Measurements from ENCODE around the gene CHST11. TPM values are rescaled to one million over a fixed set of nuclear protein-coding genes. Genes with fewer than 3 reads are reported as not detected.

Gene CHST11
- polyA plus RNA-seq, 3 donors = 7.0 to 8.0 (median 7.5) TPM

DNA sequence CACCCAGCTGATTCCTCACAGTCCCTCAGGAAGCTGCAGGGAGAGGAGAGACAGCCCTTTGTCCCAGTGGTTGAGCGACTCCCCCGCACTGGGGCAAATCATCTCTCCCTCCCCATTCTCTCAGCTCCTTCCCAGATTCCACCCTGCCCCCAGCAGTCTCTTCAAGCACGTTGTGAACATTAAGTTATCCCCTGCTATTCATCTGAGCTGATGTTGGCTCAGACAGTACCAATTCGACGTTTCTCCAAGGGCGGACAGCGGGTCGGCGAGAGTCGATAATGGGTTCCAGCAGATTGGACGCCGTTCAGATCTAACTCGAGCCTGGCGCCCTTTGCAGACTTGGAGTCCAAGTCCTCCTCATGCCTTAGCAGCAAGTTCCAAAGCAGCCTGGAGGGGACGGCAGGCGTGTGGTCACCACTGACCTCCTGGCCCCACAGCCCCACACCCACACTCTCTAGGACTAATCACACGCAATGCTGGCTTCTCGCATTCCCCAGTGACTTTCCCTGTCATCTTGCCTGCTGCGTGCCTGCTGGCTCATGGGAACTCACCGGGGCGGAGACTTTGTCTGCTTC is 245.9 kb downstream of the CHST11 start:
- DNase-seq (ENCODE audit: extremely low read depth in 1 of 11, low read depth in 9 of 11, low spot score in 4 of 11) = no peak

DNA sequence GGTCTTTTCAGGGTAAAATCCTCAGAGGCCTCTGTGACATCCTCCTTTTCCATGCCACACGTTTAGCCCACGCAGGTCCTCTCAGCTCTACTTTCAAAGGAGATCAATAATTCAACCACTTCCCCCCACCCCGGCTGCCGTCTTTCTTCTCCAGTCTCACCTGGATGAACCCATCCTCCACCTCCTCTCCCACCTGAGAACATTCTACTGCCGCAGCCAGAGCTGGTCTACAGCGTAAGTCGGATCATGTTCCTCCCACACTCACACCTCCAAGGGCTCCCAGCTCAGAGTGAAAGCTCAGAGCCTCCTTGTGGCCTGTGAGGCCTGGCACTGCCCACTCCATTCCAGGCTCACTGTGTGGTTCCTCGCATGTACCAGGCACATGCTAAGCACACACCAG is 246.6 kb downstream of the CHST11 start:
- DNase-seq (ENCODE audit: extremely low read depth in 1 of 11, low read depth in 9 of 11, low spot score in 4 of 11) = no peak

DNA sequence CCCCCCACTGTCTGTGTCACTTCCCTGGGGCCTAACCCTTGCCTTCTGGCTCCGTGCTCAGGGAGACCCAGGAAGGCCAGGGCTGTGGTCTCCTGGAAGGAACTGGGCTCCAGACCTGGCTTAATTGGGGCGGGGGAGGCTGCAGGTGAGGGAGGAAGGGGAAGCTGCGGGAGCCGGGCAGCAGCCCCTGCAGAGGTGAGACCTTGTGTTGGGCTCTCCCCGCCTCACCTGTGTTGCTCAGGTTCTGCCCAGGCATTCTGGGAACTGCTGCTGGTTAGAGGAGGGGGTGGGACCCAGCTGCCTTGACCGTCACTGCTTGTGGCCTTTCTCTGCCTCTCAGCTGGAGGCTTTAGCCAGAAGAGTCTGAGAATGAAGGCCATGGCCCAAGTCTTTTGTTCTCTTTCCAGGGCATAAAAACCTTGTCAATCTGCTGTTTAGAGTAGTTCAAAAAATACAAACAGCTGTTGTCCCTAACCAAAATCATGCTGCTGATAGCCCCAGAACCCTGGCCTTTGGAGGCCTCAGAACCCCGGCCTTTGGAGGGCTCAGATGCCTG is 247.6 kb downstream of the CHST11 start:
- DNase-seq (ENCODE audit: extremely low read depth in 1 of 11, low read depth in 9 of 11, low spot score in 4 of 11) = no peak

DNA sequence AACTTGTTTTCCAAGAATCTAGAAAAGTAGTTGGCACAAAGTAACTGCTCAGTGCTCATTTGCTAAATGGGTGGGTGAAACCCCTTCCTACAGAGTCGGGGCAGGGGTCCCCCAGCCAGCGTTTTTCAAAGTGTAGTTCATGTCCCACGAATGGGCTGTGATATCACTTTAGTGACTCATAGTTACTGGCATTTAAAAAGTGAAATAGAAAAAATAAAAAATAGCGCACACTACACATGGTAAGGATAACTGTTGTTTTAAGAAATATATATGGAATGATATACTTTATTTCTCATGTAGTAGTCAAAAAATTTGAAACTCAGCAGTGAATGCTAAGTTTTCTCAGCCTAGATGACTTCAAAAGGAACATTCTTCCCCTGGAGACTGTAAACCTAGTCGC is 250.4 kb downstream of the CHST11 start:
- DNase-seq (ENCODE audit: extremely low read depth in 1 of 11, low read depth in 9 of 11, low spot score in 4 of 11) = no peak

DNA sequence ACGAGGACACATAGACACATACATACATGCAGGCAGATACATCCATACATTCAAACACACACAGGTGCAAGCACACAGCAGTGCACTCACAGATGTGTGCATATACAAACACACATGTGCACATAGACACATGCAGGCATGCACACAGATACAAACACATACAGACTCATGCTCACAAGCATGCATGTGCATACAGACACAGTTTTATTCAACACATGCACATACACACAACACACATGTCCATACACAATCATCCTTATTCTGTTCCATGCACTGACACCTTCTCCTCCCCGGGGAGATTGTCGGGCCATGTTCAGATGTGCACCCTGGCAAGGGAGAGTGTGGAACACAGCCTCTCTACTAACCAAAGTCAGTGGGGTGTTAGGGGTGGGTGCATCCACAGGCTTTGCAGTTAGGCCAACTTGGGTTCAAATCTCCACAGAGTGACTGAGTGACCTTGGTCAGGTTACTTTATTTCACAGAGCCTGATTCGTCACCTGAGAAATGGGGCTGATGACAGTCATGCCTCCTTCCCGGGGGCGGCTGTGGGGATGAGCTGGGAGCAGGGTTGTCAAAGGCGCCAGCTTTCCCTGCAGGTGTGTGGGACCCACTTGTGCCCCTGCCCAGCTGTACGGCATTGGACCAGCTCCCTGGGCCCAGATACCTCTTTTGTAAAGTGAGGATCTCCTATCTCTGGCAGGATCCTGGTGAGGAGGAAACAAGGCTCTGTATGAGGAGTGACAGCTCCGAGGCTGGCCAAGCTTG is 251.2 kb downstream of the CHST11 start:
- no peak for DNase-seq (ENCODE audit: extremely low read depth in 1 of 11, low read depth in 9 of 11, low spot score in 4 of 11)

DNA sequence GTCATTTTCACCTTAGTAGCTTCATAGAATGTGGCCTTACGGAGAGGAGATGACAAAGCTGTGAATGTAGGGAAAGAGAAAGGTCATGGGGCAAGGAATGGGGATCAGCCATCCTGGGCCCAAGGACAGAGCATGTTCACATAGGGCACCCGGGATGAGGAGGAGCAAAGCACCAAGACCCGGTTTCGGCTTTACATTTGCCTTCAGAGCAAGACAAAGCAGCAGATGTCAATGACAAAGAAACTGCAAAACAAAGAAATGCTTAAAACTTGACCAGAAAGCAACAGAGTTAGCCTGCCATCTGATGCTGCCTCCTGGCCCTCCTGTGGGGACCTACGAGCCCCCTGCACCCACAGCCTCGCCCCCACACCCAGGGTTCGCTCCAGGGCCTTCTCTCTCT is 252.1 kb downstream of the CHST11 start:
- DNase-seq (ENCODE audit: extremely low read depth in 1 of 11, low read depth in 9 of 11, low spot score in 4 of 11) = no peak

DNA sequence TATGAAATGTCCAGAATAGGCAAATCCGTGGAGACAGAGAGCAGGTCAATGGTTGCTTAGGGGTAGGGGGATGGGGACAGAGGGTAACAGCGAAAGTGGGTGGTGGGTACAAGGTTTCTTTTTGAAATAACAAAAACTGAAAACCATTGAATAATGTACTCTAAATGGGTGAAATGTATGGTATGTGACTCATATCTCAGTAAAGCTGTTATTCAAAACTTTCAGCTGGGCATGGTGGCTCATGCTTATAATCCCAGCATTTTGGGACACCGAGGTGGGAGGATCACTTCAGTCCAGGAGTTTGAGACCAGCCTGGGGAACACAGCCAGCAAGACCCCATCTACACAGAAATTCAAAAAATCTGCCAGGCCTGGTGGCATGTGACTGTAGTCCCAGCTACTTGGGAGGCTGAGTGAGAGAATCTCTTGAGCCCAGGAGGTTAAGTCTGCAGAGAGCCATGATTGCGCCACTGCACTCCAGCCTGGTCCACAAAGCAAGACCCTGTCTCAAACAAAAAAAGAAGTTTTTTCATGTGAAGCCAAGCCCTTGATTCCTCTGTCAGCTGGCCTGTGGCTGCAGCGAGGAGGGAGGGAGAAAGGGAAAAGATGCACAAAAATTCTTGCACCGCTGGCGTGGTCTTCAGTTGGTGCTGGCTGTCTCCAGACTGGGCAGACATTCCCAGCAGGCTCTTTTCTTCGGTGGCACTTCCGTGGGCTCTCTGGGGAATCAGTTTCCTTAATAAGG is 253.1 kb downstream of the CHST11 start:
- no peak for DNase-seq (ENCODE audit: extremely low read depth in 1 of 11, low read depth in 9 of 11, low spot score in 4 of 11)

DNA sequence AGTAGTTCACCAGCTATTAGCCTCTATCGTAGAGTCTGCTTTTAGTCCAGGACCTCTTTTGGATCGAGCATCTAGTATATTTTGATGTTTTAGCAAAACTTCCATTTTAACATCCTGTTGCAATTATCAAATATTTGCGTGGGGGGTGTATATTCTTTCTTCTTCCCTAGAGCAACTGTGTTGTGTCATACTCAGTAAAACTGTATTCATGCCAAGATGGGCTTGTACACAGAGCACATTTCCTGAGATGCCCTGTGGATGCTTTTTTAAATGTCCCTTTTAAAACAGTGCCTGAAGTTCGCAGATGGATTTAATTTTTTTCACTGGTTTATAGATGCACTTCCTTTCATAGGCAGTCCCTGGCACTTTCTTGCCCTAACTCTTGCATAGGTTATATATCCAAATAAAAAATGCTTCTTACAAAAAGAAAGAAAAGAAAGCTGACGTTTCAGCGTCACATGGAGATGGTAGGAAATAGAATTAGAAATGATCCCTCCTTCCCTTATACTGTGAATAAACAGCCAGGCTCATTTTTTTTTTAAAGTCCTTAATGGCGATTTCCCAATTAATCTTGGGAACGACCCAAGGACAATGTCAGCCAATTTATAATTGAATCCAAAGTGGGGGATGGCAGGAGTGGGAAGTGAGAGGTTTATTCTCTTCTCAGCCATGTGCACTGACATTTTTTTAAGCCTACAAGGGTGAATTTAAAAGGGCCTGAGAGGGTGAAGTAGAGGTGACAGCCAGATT is 254.4 kb downstream of the CHST11 start:
- DNase-seq (ENCODE audit: extremely low read depth in 1 of 11, low read depth in 9 of 11, low spot score in 4 of 11) = no peak

DNA sequence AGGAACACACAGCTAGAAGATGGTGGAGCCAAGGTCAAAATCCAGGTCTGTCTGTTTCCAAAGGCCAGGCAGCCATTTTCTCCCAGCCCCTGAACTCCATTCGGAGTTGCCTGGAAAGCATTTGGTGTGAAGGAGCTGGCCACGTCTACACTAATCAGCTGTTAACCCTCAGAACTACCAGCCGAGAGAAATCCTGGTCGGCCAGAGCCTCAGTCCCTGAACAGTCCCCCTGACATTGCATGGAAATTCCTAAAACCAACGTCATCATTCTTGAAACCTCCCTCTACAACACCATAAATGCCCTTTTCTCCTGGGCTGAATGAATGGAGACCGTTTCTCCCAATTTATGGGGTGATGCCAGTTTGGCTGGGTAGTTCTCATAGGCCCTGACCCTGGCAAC is 255.7 kb downstream of the CHST11 start:
- no peak for DNase-seq (ENCODE audit: extremely low read depth in 1 of 11, low read depth in 9 of 11, low spot score in 4 of 11)

DNA sequence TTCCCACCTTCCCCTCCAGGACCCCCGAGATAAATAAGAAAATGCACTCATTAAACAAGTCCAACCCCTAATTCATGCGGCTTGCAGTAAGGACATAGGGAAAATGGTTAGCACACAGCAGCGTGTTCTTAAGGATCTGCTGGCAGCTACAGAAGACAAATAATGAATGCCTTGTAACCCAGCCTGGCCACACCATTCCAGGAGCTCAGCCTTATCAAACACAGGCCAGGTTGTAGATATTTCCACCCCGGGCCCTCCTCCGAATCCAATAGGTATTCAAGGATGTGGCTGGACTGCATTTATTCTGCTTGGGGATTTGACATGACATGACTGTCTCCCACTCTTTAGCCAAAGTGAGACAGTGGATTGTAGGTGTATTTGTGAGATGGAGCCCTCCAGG is 256.2 kb downstream of the CHST11 start:
- no peak for DNase-seq (ENCODE audit: extremely low read depth in 1 of 11, low read depth in 9 of 11, low spot score in 4 of 11)

DNA sequence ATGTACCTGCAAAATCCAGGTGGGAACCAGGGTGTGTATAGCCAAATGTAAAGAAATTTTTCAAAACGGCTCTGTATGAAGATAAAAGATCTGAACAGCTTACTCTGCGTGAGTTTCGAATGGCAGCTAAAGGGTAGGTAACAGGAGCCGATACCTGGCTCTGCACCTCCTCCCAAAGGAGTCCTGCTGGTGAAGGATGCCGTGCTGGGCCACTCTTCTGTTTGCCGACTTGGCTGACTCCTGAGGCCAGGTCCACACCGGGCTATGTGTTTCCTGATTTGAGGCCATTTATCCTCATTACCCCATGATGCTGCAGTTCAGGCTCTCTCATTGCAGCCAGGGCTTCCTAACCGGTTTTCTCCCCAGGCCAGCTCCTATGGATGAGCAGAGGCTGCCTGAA is 256.7 kb downstream of the CHST11 start:
- no peak for DNase-seq (ENCODE audit: extremely low read depth in 1 of 11, low read depth in 9 of 11, low spot score in 4 of 11)

DNA sequence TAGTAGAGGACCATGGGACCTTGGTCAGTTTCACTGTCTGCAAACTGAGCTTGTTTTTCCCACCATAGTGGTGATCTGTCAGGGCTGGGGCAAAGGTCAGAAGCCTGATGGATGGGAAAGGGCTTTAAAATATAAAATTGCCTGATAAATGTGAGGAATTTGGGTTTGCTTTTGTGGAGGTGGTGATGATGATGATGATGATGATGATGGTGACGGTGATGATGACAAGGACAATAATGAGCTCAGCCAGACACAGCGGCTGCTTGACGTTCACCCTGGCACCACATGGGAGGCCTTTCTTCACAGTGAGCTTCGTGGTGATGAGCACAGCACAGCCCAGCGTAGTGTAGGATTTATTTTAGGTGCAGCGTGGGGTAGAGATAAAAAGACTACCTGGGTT is 257.6 kb downstream of the CHST11 start:
- no peak for DNase-seq (ENCODE audit: extremely low read depth in 1 of 11, low read depth in 9 of 11, low spot score in 4 of 11)

DNA sequence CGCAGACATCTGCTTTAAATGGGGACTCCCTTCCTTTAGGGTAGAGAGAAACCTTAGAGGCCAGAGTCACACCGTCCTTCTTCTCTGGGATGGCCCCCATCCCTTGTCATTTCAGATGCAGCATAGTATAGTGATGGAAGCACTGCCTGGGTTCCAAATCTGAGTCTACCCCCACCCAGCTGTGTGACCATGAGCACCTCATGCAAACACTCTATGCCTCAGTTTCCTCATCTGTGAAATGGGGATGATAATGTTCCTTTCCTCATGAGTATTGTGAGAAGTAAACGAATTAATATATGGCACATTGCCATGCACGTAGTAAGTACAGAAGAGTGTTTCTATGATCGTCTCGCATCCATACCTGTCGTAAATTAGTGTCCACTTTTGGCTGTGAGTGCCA is 259.4 kb downstream of the CHST11 start:
- no peak for DNase-seq (ENCODE audit: extremely low read depth in 1 of 11, low read depth in 9 of 11, low spot score in 4 of 11)

DNA sequence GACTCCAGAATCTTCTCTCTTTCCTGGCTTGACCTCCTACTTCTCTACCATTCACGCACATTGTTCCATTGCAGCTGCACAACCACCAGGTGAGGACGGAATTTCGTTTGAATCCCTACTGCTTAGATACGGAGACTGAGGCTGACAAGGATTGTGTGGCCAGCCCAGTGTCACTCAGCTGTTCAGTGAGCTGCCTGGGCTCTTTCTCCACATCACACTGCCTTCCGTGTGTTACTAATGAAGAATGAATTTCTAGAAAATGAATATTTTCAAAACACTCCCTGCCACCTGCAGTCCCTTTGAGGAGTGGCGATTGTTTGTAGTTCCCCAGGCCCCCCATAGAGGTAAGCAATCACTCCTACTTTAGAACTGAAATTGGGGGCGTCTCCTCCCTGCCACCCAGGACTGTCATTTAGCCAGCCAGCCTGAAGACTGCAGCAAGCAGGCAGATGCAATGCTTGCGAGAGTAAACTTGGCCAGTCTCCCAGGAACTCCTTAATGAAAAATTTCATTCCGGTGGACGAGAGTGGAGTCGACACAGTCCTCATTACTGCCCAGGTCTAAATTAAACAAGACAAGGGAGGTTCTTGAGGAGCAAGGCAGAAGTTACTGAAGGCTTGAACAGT is 261.7 kb downstream of the CHST11 start:
- DNase-seq (ENCODE audit: extremely low read depth in 1 of 11, low read depth in 9 of 11, low spot score in 4 of 11) = no peak

DNA sequence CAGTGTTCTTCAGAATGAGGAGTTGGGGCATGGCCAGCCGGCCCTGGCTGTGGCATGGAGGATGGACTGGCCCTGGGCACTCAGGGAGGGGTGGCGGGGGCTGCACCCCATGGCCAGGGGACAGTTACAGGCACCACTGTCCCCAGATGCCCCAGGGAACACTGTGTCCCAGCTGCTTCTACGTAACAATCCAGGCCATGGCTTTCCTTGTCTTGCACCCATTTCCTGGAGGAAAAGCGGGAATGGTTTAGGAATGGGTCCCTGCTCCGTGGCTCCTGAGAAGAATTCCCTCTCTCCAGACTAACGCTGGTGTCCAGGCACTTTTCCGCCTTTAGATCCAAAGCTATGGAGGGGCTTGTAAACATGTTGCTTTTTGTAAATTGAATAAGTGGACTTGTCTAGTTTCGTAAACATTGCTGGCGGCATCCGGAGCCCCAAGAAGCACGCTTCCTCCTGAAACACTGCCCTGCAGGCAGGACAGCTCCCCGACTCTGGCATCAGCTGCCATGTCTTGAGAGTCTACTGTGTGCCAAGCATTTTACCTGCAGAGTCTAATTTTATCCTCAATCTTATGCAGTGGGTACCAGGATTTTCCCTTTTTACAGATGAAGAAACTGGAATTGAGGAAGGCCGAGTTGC is 263.1 kb downstream of the CHST11 start:
- DNase-seq (ENCODE audit: extremely low read depth in 1 of 11, low read depth in 9 of 11, low spot score in 4 of 11) = no peak

DNA sequence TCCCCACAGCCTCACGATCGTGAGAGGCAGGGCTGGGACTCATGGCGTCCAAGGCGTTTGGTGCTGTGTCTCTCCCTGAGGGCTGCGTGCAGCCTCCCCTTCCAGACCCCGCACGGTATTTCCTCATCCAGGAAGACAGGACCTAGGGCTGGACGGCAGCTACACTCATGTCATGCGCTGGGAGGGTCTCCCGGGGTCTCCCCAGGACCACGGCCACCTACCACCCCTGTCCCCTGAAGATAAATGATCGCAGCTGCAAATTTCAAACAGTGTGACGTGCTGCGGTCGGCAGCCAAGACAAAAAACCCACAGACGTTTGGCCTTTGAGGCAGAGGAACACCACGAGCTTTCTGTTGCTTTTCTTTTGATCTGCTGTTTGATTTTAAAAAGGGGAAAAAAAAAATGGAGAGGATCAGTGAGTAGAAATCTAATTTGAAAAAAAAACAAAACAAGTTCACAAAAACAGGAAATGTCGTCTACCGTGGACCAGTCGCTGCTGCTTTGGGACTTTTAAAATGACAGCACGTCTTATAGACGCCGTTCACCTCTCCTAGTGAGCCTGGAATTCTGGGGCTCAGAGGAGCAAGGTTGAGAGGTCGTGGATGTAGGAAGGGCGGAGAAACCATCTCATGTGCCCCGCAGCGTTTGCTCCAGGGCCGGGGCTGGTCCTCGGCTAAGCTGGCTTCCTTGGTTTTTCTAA is 263.7 kb downstream of the CHST11 start:
- no peak for DNase-seq (ENCODE audit: extremely low read depth in 1 of 11, low read depth in 9 of 11, low spot score in 4 of 11)

DNA sequence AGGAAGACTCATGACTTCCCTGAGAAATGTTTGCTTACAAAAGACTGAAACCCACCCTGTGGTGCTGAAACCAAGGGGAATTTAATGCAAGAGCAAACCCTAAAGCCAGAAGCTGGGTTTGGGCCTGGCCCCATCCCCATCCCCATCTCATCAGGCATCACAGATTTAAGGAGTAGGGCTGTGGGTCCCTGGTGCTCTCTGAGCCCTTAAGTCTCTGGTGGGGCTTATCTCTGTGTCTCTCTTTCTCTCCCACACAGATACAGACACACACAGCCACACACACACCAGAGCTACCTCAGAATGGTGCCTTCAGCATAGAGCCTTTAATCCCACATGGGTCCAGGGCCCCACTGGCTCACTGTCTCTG is 264.3 kb downstream of the CHST11 start:
- no peak for DNase-seq (ENCODE audit: extremely low read depth in 1 of 11, low read depth in 9 of 11, low spot score in 4 of 11)

DNA sequence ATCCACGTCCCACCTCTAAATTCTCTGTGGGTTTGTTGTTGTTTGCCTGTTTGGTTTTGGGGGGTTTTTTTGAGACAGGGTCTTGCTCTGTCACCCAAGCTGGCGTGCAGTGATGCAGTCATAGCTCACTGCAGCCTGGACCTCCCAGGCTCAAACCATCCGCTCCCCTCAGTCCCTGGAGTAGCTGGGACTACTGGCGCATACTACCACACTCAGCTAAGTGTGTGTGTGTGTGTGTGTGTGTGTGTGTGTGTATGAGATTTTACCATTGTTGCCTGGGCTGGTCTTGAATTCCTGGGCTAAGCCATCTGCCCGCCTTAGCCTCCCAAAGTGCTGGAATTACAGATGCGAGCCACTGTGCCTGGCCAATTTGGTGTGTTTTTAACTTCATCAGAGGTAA is 265.2 kb downstream of the CHST11 start:
- no peak for DNase-seq (ENCODE audit: extremely low read depth in 1 of 11, low read depth in 9 of 11, low spot score in 4 of 11)
